Cardiac fibroblast (primary cell): ENCODE measurements around the gene TOP1.
A peak's percentile ranks its signal among the peaks of the same experiment; 100 is the strongest.

Experiments used
- DNase-seq, 2 donors: peaks; one replicate each; pipeline versions ENCODE4 v3.0.0 to v3.0.0-alpha.2; 2010; ENCODE audit warnings: low read depth in 2 of 2
- H3K4me3 ChIP-seq, 2 donors: replicated peaks in 1 of 2; 1 replicate in 1 of 2; 2 replicates in 1 of 2; pipeline ENCODE4 v1.5.1; 2011; ENCODE audit warnings: low read depth in 2 of 2, low read length in 2 of 2, mild to moderate bottlenecking in 2 of 2, moderate library complexity in 1 of 2
- CTCF ChIP-seq: IDR thresholded peaks from one replicate; pipeline ENCODE4 v1.5.1; 2011; ENCODE audit warnings: low read depth, mild to moderate bottlenecking, low read length, inconsistent platforms

TOP1 gene

GRCh38 chr20:40984496-40984895 is 44.1 kb upstream of the TOP1 start:
- no peak for DNase-seq
- H3K4me3 ChIP-seq = no peak overlapping the region
- no peak for TF ChIP-seq CTCF

GRCh38 chr20:40986774-40987173 is 41.8 kb upstream of the TOP1 start:
- H3K4me3 ChIP-seq = no peak overlapping the region
- no peak for TF ChIP-seq CTCF
- DNase-seq = no peak

GRCh38 chr20:40990542-40991120 is 38.0 kb upstream of the TOP1 start:
- DNase-seq = peak; percentile 91 to 92
- no peak overlapping the region for H3K4me3 ChIP-seq
- peak; percentile 94 for TF ChIP-seq CTCF

- no peak overlapping the region for H3K4me3 ChIP-seq
- no peak for TF ChIP-seq CTCF
- peak in 1 of 2 donors; percentile 25 for DNase-seq
Observed at GRCh38 chr20:40991181-40991889, 37.3 kb upstream of the TOP1 start.

GRCh38 chr20:40992349-40993113 is 36.1 kb upstream of the TOP1 start:
- TF ChIP-seq CTCF = no peak
- DNase-seq = no peak
- H3K4me3 ChIP-seq = no peak overlapping the region

GRCh38 chr20:40993794-40994540 is 34.7 kb upstream of the TOP1 start:
- DNase-seq = peak in 1 of 2 donors; percentile 29
- no peak for TF ChIP-seq CTCF

More at GRCh38 chr20:40993794-40994540, 34.7 kb upstream of the TOP1 start:
- H3K4me3 ChIP-seq = no peak overlapping the region
